Kidney epithelial cell (primary cell): Measurements from ENCODE around the gene NTS. TPM values are rescaled to one million over a fixed set of nuclear protein-coding genes. Genes with fewer than 3 reads are reported as not detected.

Experiments
- DNase-seq: peaks from one replicate; pipeline ENCODE4 v3.0.0-alpha.2; 2010; ENCODE audit warnings: low read depth
- H3K27me3 ChIP-seq: 2 replicates; pipeline ENCODE4 v1.6.0; 2011; ENCODE audit warnings: low read length; ENCODE audit not compliant: control insufficient read depth, insufficient read depth
- H3K36me3 ChIP-seq: 2 replicates; pipeline ENCODE4 v1.5.1; 2011; ENCODE audit warnings: low read length; ENCODE audit not compliant: control insufficient read depth, insufficient read depth
- H3K4me3 ChIP-seq: 2 replicates; pipeline ENCODE4 v1.5.1; 2011; ENCODE audit warnings: low read depth, mild to moderate bottlenecking, control low read depth, low read length
- total RNA-seq: library from RNA; depleted of rRNA; stranded (reverse); fragments of >200 nt; gene quantifications from 2 replicates; pipeline ENCODE4 v1.2.3, GENCODE V29; 2015
- TF ChIP-seq, protein P1 (sequence below): IDR thresholded peaks from 2 replicates; pipeline ENCODE4 v1.5.1; 2011; ENCODE audit warnings: mild to moderate bottlenecking, moderate library complexity, low read length, control low read depth, inconsistent platforms; ENCODE audit not compliant: insufficient read depth, poor library complexity, severe bottlenecking

NTS gene
- total RNA-seq, 1 donor from 2014 or later: not detected

DNA sequence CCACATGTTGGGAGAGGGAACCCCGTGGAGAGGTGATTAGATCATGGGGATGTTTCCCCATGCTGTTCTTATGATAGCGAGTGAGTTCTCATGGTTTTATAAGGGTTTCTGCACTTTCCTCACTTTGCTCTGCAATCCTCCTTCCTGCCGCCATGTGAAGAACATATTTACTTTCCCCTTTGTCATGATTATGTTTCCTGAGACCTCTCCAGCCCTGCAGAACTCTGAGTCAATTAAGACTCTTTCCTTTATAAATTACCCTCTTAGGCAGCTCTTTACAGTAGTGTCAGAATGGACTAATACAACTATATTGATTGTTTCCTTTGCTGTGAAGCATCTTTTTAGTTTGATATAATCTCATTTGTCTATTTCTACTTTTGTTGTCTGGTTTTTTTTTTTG, 24.8 kb upstream of the NTS start:
- Histone ChIP-seq H3K4me3 (no peak overlapping the region), H3K36me3 (no peaks in the 10 kb centered on the region), H3K27me3 (no peaks in the 10 kb centered on the region)
- DNase-seq: no peak
- TF ChIP-seq, protein P1, sequence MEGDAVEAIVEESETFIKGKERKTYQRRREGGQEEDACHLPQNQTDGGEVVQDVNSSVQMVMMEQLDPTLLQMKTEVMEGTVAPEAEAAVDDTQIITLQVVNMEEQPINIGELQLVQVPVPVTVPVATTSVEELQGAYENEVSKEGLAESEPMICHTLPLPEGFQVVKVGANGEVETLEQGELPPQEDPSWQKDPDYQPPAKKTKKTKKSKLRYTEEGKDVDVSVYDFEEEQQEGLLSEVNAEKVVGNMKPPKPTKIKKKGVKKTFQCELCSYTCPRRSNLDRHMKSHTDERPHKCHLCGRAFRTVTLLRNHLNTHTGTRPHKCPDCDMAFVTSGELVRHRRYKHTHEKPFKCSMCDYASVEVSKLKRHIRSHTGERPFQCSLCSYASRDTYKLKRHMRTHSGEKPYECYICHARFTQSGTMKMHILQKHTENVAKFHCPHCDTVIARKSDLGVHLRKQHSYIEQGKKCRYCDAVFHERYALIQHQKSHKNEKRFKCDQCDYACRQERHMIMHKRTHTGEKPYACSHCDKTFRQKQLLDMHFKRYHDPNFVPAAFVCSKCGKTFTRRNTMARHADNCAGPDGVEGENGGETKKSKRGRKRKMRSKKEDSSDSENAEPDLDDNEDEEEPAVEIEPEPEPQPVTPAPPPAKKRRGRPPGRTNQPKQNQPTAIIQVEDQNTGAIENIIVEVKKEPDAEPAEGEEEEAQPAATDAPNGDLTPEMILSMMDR: no peak

DNA sequence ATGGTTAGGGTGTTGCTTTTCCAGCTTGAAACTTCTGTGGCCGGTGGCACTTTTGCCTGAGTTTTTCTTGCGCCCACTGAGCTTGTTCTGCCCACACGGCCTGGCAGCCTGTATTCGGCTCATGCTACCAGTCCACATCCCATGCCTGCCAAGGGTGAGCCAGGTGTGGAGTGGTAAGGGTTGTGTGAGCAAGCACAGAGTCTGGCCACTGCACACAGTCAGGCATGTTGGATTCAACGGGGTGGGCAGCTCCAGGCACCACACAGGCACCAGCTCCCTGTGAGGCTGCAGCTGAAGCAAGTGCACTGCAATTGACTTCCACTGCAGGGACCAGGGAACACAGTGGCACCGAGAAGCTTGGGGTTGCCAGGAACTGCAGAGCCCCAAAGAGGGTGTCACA, 18.8 kb upstream of the NTS start:
- Histone ChIP-seq H3K4me3 (no peak overlapping the region), H3K27me3 (no peaks in the 10 kb centered on the region), H3K36me3 (no peaks in the 10 kb centered on the region)
- TF ChIP-seq, protein P1: no peak
- DNase-seq: no peak

DNA sequence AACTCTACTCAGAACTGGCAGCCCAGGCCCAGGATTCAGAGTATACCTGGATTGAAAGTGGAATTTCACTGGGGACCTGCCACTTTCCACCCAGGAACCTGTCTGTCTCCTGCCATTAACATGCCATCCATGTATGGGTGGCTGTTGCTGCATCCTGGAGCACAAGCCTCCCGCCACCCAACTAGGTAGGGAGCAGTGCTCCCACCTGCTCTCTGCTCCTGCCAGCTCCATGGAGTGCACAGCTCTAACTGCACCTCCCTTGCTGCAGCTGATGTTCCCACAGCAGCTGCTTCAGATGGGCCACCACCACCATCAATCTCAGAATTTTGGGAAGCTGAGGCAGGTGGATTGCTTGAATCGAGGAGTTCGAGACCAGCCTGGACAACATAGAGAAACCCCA, 17.1 kb upstream of the NTS start:
- Histone ChIP-seq H3K36me3 (no peaks in the 10 kb centered on the region), H3K27me3 (no peaks in the 10 kb centered on the region), H3K4me3 (no peak overlapping the region)
- TF ChIP-seq, protein P1: no peak
- DNase-seq: no peak

DNA sequence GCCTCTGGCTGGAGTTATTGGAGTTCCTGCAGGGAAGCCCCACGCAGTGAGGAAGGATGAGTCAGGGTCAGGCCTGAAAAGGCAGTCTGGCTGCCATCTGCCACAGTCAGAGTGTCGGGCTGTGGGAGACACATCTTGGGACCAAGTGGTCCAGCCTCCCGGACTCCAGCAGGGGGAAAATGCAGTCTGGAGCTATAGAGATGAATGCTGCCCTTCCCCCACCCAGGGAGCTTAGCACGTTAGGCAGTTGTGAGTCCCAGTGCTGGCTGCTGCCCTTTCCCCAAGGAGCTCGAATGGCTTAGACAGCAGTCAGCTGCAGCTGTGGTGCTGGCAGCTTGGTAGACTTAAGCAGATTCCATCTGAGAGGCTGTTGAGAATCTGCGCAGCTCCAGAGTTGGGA, 8.2 kb upstream of the NTS start:
- TF ChIP-seq, protein P1: no peak
- H3K4me3 ChIP-seq: no peak overlapping the region
- H3K36me3 ChIP-seq: no peaks in the 10 kb centered on the region
- no peaks in the 10 kb centered on the region for H3K27me3 ChIP-seq
- DNase-seq: no peak

DNA sequence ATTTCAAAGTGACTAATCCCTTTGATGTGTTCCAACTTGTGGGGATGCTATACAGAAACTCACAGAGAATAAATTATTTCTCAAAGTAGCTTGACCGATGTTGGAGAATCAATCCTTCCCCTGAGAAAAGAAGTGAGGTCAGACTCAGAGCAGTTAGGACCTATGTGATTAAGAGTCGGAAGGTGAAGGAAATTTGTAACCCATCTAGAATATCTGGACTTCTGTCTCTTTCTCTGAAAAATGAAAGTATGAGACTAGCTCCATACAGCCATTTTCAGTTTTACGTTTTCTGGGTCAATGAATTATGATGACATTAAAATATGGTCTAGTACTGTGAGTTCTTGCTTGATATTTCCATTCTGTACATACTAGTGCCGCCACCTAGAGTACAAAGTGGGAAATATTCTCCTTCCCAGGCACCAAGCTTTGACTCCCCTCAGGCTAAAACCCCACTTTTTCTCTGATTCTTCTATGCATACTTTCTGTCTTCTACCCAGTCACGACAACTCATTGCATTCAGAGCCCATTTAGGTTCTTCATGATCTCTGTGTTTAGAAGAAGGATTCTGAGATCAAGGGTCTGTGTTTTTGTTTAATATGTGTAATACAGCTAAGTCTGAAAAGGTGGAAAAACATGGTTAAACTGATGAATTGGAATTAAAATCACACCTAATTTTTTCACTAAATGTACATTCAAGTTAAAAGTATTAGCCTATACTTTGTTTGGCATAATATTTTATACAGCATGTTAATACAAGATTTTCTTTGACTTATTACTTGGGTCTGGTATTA, 6.9 kb upstream of the NTS start:
- peak; percentile 19 for DNase-seq
- TF ChIP-seq, protein P1: peak; percentile 68
- Histone ChIP-seq H3K36me3 (no peaks in the 10 kb centered on the region), H3K4me3 (no peak overlapping the region), H3K27me3 (no peaks in the 10 kb centered on the region)
